WTC11 (cell line): ENCODE measurements around the gene EPX. TPM values are rescaled to one million over a fixed set of nuclear protein-coding genes. Genes with fewer than 3 reads are reported as not detected.

Experiments used
- ATAC-seq: fragments of 200-7000 bp; cut with Tn5 transposase; 2 replicates; pipeline ENCODE4 v1.10.0; 2021; ENCODE audit warnings: mild to moderate bottlenecking, moderate library complexity
- CTCF ChIA-PET: fragments of 300-600 bp; sonication (Branson Sonifier 250); formaldehyde crosslinking; loops from one replicate; lab custom pipeline; 2021; ENCODE audit warnings: antibody characterized with exemption; lab: Charles Lee
- POLR2A ChIA-PET: fragments of 350-600 bp; sonication (Branson Sonifier 250); formaldehyde crosslinking; loops from one replicate; lab custom pipeline; 2021; ENCODE audit warnings: antibody characterized with exemption; lab: Charles Lee
- DNase-seq: peaks from one replicate; pipeline ENCODE4 v3.0.0; 2021; ENCODE audit warnings: low spot score
- H3K27ac Mint-ChIP-seq: 2 replicates; pipeline ENCODE4 v1.8.0; 2021; ENCODE audit warnings: mixed read lengths
- H3K27me3 Mint-ChIP-seq: 2 replicates; pipeline ENCODE4 v1.8.0; 2021; ENCODE audit warnings: low read depth, mild to moderate bottlenecking, moderate library complexity, mixed read lengths
- H3K36me3 Mint-ChIP-seq: 2 replicates; pipeline ENCODE4 v1.8.0; 2021; ENCODE audit warnings: mixed read lengths
- H3K4me1 Mint-ChIP-seq: 2 replicates; pipeline ENCODE4 v1.8.0; 2022; ENCODE audit warnings: mixed read lengths
- H3K4me3 Mint-ChIP-seq: 2 replicates; pipeline ENCODE4 v1.8.0; 2021; ENCODE audit warnings: mild to moderate bottlenecking, moderate library complexity, mixed read lengths
- H3K9me3 Mint-ChIP-seq: 2 replicates; pipeline ENCODE4 v1.8.0; 2021; ENCODE audit warnings: mixed read lengths
- CTCF ChIP-seq: fragments of 200-600 bp; IDR thresholded peaks from 2 replicates; pipeline ENCODE4 v1.8.0; 2022; ENCODE audit warnings: antibody characterized with exemption
- E2F1 ChIP-seq: sonication (generic); formaldehyde crosslinking; IDR thresholded peaks from 2 replicates; pipeline ENCODE4 v1.8.0; 2022; ENCODE audit warnings: mild to moderate bottlenecking, missing genetic modification reagents
- ELF4 ChIP-seq: sonication (generic); formaldehyde crosslinking; IDR thresholded peaks from 2 replicates; pipeline ENCODE4 v1.8.1; 2022; ENCODE audit warnings: low read depth, mild to moderate bottlenecking, moderate library complexity, missing genetic modification reagents
- EMX1 ChIP-seq: fragments of 250-450 bp; sonication (Bioruptor Pico); IDR thresholded peaks from 2 replicates; pipeline ENCODE4 v1.8.0; 2021; ENCODE audit warnings: mild to moderate bottlenecking
- GRHL2 ChIP-seq: fragments of 250-450 bp; sonication (Bioruptor Pico); IDR thresholded peaks from 2 replicates; pipeline ENCODE4 v1.8.0; 2022; ENCODE audit warnings: mild to moderate bottlenecking, moderate library complexity; ENCODE audit not compliant: insufficient replicate concordance, severe bottlenecking
- IRF2 ChIP-seq: sonication (generic); formaldehyde crosslinking; IDR thresholded peaks from 2 replicates; pipeline ENCODE4 v1.8.0; 2022; ENCODE audit warnings: low read depth, missing genetic modification reagents, borderline replicate concordance
- MYBL2 ChIP-seq: sonication (generic); formaldehyde crosslinking; IDR thresholded peaks from 2 replicates; pipeline ENCODE4 v1.8.1; 2023; ENCODE audit warnings: mild to moderate bottlenecking, moderate library complexity, missing genetic modification reagents
- PREB ChIP-seq: sonication (generic); formaldehyde crosslinking; IDR thresholded peaks from 2 replicates; pipeline ENCODE4 v1.8.1; 2022; ENCODE audit warnings: mild to moderate bottlenecking, missing genetic modification reagents, moderate library complexity, borderline replicate concordance
- ZMAT4 ChIP-seq: fragments of 250-450 bp; sonication (Bioruptor Pico); IDR thresholded peaks from 2 replicates; pipeline ENCODE4 v1.9.0; 2021; ENCODE audit warnings: mild to moderate bottlenecking
- ZNF317 ChIP-seq: sonication (generic); formaldehyde crosslinking; IDR thresholded peaks from 2 replicates; pipeline ENCODE4 v1.8.1; 2023; ENCODE audit warnings: low read depth, mild to moderate bottlenecking, moderate library complexity, missing genetic modification reagents, borderline replicate concordance
- ZNF423 ChIP-seq: fragments of 250-450 bp; sonication (Bioruptor Pico); IDR thresholded peaks from 2 replicates; pipeline ENCODE4 v2.1.2; 2022; ENCODE audit warnings: mild to moderate bottlenecking, moderate library complexity
- total RNA-seq: library from RNA; stranded (reverse); gene quantifications from 3 replicates; pipeline ENCODE4 v1.2.3, GENCODE V29; 2021
- TF ChIP-seq, protein P1 (sequence below): sonication (generic); formaldehyde crosslinking; IDR thresholded peaks from 2 replicates; pipeline ENCODE4 v1.8.1; 2022; ENCODE audit warnings: low read depth, missing genetic modification reagents, borderline replicate concordance
- TF ChIP-seq, protein P2 (sequence below): fragments of 250-450 bp; sonication (Bioruptor Pico); conservative IDR thresholded peaks from 2 replicates; pipeline ENCODE4 v1.9.0; 2021; ENCODE audit warnings: mild to moderate bottlenecking
- TF ChIP-seq, protein P3 (sequence below): sonication (generic); formaldehyde crosslinking; IDR thresholded peaks from 2 replicates; pipeline ENCODE4 v1.8.1; 2023; ENCODE audit warnings: mild to moderate bottlenecking, missing genetic modification reagents

Gene EPX
- total RNA-seq, 1 experiment from 2014 or later = not detected

GRCh38 chr17:58170622-58171021 lies 21.9 kb upstream of the EPX start:
- Mint-ChIP-seq H3K36me3 (no peaks in the 10 kb centered on the region), H3K27me3 (peaks cover 39% of the 10 kb centered on the region), H3K9me3 (peaks cover 3% of the 10 kb centered on the region; the same call in 1 of the 2 replicates), H3K4me3 (no peak overlapping the region)
- CTCF ChIA-PET = interaction anchor here (0.9 to 1.7 kb wide), 3 partner anchors 11 to 48 kb away, joined by 3 to 6 read pairs (median 4); no protein-coding TSS in a partner anchor
- no peak for DNase-seq
- no peak for ATAC-seq
- POLR2A ChIA-PET = interaction anchor here (1.0 kb wide), 1 partner anchor 163 kb away, joined by 3 read pairs; no protein-coding TSS in a partner anchor
- no peak for TF ChIP-seq ZMAT4 (CRISPR knock-in tag)
- no peak for TF ChIP-seq E2F1 (CRISPR knock-in tag)
- TF ChIP-seq MYBL2 (CRISPR knock-in tag) = no peak
- TF ChIP-seq, protein P1, sequence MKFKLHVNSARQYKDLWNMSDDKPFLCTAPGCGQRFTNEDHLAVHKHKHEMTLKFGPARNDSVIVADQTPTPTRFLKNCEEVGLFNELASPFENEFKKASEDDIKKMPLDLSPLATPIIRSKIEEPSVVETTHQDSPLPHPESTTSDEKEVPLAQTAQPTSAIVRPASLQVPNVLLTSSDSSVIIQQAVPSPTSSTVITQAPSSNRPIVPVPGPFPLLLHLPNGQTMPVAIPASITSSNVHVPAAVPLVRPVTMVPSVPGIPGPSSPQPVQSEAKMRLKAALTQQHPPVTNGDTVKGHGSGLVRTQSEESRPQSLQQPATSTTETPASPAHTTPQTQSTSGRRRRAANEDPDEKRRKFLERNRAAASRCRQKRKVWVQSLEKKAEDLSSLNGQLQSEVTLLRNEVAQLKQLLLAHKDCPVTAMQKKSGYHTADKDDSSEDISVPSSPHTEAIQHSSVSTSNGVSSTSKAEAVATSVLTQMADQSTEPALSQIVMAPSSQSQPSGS (CRISPR knock-in tag) = no peak
- no peak for TF ChIP-seq EMX1 (CRISPR knock-in tag)
- TF ChIP-seq ZNF317 (CRISPR knock-in tag) = no peak
- no peak for TF ChIP-seq ZNF423 (CRISPR knock-in tag)
- TF ChIP-seq GRHL2 (CRISPR knock-in tag) = no peak
- no peak for TF ChIP-seq PREB (CRISPR knock-in tag)
- TF ChIP-seq IRF2 (CRISPR knock-in tag) = no peak
- TF ChIP-seq, protein P2, sequence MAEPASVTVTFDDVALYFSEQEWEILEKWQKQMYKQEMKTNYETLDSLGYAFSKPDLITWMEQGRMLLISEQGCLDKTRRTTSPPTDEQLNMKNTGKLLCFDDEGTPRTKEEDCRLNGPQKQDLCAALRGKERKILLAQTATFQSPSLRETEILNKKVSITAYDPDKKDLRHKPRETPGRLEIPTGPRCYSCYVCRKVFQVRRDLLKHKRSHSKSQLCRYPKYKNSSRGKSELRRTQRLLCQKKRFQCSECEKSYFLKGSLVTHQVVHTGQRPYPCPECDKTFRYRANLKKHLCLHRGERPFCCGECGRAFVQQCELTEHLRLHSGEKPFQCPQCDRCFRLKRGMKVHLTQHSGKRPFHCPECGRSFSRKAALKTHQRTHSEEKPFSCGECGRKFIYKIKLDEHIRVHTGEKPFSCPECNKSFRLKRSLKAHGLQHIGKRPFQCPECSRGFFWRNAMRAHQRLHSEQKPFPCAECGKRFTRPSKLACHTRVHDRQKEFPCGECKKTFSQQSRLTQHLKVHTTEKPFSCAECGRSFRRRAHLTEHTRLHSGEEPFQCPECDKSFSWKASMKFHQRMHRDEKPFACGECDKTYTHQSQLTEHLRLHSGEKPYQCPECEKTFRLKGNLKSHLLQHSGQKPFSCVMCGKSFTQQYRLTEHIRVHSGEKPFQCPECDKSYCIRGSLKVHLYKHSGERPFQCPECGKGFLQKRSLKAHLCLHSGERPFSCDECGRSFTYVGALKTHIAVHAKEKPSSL = no peak
- no peak for TF ChIP-seq ELF4 (CRISPR knock-in tag)
- TF ChIP-seq, all 79 proteins: peak for 0
- no peaks in the 10 kb centered on the region for H3K4me1 Mint-ChIP-seq
- no peak overlapping the region for H3K27ac Mint-ChIP-seq

- H3K27ac Mint-ChIP-seq = no peak overlapping the region
- no peaks in the 10 kb centered on the region for H3K36me3 Mint-ChIP-seq
- H3K27me3 Mint-ChIP-seq = peaks cover 27% of the 10 kb centered on the region
- H3K4me3 Mint-ChIP-seq = no peak overlapping the region
- DNase-seq (peak; percentile 46), ATAC-seq (peak; percentile 98)
- no peaks in the 10 kb centered on the region for H3K4me1 Mint-ChIP-seq
- peaks cover 3% of the 10 kb centered on the region; the same call in 1 of the 2 replicates for H3K9me3 Mint-ChIP-seq
- ChIA-PET CTCF (interaction anchor here (0.6 to 1.9 kb wide), 20 partner anchors 8 to 360 kb away, joined by 3 to 19 read pairs (median 4); partner anchors contain the start of genes LPO, MRPS23 and RNF43), POLR2A (interaction anchor here (0.6 kb wide), 1 partner anchor 176 kb away, joined by 5 read pairs; no protein-coding TSS in a partner anchor)
- peak; percentile 40 for TF ChIP-seq CTCF
- TF ChIP-seq, protein P3, sequence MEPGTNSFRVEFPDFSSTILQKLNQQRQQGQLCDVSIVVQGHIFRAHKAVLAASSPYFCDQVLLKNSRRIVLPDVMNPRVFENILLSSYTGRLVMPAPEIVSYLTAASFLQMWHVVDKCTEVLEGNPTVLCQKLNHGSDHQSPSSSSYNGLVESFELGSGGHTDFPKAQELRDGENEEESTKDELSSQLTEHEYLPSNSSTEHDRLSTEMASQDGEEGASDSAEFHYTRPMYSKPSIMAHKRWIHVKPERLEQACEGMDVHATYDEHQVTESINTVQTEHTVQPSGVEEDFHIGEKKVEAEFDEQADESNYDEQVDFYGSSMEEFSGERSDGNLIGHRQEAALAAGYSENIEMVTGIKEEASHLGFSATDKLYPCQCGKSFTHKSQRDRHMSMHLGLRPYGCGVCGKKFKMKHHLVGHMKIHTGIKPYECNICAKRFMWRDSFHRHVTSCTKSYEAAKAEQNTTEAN = no peak
Measured at GRCh38 chr17:58172369-58173071, 20.0 kb upstream of the EPX start.
